NCI-H2029 (cell line): Measurements from ENCODE around the gene PCNA.

Experiments used
- DNase-seq: peaks from one replicate; lab custom pipeline; 2025; lab: John Stamatoyannopoulos, UW

Gene PCNA

DNA sequence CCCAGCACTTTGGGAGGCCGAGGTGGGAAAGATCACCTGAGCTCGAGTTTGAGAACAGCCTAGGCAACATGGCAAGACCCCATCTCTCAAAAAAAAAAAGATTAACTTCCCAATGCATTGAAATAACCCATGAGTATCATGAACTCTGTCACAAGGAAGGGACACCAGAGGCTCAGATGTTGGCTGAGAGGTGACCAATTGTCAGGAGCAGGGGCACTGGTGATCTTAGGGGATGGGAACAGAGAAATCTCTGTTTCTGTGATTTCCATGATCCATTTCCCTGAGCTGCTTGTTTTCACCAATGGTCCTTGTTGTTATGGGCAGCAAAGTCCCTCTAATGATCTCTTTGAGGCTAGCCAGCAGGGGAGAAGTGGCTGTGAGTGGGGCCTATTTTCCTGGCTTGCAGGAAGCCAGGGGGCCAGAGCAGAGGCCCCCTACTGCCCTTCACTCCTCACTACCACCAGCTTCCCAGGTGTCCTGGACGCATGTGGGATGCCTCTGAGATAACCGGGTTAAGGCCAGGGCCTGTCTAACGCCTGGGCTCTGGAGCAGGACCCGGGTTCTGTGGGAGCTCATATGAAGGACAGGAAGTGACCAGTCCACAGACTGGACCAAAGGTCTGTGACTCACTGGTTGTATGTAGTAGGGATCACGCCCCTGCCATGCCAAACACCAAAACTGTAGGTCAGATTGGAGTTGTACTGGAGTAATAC is 54.4 kb downstream of the PCNA start:
- DNase-seq: no peak
